VCaP (cell line): ENCODE data around the gene DGKZ.

Experiments used
- H3K27ac ChIP-seq: fragments of 450-650 bp; 2 replicates; pipeline ENCODE4 v1.5.1; 2017
- TF ChIP-seq, protein P1 (sequence below): fragments of 450-650 bp; conservative IDR thresholded peaks from 2 replicates; pipeline ENCODE4 v1.5.1; 2017; ENCODE audit warnings: mild to moderate bottlenecking, moderate library complexity

Gene DGKZ

DNA sequence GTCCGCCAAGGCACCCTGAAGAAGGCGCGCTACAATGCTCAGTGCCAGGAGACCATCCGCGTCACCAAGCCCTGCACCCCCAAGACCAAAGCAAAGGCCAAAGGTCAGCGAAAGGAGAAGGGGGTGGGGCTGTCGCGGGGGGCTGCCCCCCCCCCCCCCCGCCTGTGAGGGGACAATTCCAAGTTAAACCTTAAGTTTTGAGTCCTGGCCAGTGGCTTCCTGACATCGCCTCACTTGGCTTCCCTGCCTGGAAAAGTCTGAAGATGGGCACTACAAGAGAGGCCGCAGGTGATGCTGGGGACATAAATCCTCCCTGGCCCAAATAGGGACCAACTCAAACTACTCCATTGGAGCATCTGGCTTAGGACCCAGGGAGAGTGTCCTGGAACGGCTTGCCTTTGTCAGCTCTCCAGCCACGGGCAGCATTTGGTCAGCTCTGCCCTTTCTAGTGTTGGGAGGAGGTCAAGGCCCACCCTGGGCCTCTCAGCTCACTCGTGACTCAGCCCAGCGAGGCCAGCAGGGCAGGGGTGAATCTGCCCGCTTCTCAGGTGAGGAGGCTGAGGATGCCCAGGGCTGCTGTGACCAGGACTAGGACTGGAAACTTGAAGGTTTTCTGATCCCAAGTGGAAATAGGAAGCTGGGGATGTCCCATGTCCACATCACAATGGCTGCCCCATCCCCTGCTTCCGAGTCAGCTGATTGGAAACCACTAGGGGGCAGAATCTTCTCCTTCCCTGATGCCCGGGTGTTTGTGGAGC, 35.6 kb downstream of the DGKZ start:
- peak overlapping the region; percentile 92 for H3K27ac ChIP-seq

DNA sequence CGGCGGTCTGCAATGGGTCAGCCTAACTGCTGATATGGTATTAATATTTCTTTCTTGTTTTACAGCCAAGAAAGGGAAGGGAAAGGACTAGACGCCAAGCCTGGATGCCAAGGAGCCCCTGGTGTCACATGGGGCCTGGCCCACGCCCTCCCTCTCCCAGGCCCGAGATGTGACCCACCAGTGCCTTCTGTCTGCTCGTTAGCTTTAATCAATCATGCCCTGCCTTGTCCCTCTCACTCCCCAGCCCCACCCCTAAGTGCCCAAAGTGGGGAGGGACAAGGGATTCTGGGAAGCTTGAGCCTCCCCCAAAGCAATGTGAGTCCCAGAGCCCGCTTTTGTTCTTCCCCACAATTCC, 36.1 kb downstream of the DGKZ start:
- H3K27ac ChIP-seq, result no peak overlapping the region

More for the DNA sequence above, 35.6 kb downstream of the DGKZ start:
- TF ChIP-seq, protein P1, sequence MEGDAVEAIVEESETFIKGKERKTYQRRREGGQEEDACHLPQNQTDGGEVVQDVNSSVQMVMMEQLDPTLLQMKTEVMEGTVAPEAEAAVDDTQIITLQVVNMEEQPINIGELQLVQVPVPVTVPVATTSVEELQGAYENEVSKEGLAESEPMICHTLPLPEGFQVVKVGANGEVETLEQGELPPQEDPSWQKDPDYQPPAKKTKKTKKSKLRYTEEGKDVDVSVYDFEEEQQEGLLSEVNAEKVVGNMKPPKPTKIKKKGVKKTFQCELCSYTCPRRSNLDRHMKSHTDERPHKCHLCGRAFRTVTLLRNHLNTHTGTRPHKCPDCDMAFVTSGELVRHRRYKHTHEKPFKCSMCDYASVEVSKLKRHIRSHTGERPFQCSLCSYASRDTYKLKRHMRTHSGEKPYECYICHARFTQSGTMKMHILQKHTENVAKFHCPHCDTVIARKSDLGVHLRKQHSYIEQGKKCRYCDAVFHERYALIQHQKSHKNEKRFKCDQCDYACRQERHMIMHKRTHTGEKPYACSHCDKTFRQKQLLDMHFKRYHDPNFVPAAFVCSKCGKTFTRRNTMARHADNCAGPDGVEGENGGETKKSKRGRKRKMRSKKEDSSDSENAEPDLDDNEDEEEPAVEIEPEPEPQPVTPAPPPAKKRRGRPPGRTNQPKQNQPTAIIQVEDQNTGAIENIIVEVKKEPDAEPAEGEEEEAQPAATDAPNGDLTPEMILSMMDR, result peak; percentile 56

DNA sequence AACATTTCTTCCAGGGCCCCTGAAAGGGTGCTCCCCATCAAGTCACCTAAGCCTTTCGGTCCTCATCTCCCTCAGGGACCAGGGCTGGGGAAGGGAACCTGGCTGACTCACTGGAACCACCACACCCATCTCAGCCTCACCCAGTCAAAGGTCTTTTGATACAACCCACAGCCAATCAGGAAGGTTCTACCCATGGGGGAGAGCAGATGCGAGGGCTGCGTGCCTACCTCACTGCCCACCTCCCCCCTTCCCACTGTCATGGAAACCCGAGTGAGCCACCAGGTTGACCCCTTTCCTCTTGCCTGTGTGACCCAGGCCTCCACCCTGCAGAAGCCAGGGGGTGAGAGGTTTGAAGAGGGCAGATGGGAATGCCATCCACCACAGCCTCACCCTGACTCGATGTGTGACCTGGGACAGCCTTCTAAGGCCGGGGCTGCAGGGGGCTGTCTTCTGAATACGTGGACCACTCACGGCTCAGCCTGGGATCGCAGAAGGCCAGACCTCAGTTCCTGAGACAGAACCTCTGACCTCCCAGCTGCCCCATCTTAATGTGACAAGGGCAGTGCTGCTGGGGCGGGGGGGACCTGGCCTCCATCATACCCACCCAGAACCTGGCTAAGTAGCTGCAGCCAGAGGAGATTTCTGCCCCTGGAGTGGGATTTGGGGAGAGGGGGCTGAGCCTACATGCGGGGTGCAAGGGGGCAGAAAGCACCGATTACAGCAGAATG, 36.9 kb downstream of the DGKZ start:
- TF ChIP-seq, protein P1, result no peak
- no peak overlapping the region for H3K27ac ChIP-seq

More for the DNA sequence above, 36.1 kb downstream of the DGKZ start:
- TF ChIP-seq, protein P1, result 0 out of 2 replicates have a peak, but pooled peaks have one; percentile 17

DNA sequence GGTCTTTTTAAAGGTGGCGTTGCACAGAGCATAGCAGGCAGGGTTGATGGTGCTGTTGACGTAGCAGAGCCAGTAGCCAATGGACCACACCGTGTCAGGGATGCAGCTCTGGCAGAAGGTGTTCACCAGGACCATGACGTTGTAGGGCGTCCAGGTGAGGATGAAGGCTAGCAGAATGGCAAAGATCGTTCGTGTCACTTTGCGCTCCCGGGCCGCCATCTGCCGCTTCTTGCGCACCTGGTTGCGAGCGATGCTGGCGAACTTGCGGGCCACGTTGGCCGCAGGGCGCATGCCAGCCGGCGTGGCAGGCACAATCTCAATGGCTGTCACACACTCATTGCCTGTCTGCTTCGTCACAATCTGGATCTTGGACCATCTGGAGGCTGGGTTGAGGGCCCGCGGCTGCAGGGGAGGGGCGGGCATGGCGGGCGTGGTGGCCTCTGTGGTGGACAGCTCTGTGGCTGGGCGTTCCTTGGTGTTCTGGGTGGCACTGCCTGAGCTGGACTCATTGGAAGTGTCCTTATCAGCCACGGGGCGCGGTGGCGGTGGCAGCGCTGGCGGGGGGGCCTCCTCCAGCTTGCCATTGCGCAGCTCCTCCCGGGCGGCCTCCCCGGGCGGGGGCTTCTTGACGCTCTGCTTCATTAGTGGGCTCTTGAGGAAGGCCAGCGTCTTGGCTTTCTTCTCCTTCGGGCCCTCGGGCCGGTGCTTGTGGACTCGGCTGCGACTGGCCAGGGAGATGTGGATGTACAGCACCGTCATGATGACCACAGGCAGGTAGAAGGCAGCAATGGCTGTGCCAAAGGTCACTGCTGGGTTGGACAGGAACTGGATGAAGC, 38.1 kb downstream of the DGKZ start:
- TF ChIP-seq, protein P1, result no peak
- H3K27ac ChIP-seq, result no peak overlapping the region

DNA sequence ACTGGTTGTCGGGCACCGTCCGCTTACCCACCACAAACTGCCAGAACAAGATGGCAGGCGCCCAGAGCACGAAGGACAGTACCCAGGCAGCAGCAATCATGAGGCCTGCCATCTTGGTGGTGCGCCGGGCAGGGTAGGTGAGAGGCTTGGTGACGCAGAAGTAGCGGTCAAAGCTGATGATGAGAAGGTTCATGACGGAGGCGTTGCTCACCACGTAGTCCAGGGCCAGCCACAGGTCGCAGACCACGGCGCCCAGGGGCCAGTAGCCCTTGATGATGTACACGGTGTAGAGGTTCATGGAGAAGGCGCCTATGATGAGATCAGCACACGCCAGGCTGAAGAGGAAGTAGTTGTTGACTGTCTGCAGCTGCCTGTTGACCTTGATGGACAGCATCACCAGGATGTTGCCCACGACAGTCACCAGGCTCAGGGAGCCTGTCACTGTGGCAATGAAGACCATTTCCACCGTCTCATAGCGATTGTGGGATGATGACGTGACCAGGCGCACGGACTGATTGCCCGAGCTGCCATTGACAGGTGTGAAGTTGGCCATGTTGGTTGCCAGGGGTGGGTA, 38.8 kb downstream of the DGKZ start:
- no peak overlapping the region for H3K27ac ChIP-seq
- TF ChIP-seq, protein P1, result no peak

DNA sequence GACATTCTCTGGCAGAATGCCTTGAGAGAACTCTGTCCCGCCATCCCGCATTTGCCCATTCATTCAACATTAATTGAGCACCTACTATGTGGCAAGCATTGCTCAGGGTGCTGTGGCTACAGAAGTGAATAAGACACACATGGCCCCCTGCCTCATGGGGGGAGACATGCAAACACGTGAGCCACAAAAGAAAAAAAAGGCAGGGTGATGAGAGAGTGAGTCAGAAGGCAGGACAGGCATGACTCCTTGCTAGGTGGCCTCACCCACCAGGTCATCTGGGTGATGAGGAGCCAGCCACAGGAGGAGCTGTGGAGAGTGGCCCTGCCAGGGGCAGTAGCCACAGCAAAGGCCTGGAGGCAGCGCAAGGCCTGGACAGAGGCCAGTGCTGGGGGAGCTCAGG, 39.4 kb downstream of the DGKZ start:
- no peak overlapping the region for H3K27ac ChIP-seq
- TF ChIP-seq, protein P1, result no peak

DNA sequence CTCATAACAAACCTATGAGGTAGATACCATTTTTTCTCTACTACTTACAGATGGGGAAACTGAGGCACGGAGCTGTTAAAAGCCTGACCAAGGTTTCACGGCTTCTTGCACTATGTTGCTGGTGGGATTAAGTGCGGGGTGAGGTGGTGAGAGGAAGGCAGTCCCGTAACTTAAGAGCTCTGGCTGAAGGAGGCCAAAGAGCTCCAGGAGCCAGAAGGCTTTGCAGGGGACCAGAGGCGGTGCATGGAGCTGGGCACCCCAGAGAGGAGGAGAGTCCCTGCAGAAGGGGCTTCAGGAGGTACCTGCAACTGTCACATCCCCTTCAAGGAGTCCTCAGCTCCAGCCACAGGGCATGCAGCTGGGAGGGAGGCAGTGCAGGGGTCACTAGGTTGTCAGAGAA, 40.2 kb downstream of the DGKZ start:
- H3K27ac ChIP-seq, result no peak overlapping the region
- TF ChIP-seq, protein P1, result no peak
